CD4-positive, alpha-beta T cell treated with Interferon alpha-2 for 1 hour (primary cell): Measurements from ENCODE around the gene PIP4K2B.
A peak's percentile ranks its signal among the peaks of the same experiment; 100 is the strongest.
"Not testable (repeated sequence)": the region's sequence is repeated elsewhere in the genome, so short reads cannot be mapped to it uniquely, and the experiment has no call there.

Source experiments
- DNase-seq, 2 donors: peaks; one replicate each; pipeline ENCODE4 v3.0.0-alpha.2; 2020 to 2022

The PIP4K2B gene

GRCh38 chr17:38799501-38800236 lies at the start of gene PIP4K2B:
PIP4K2B (minus strand) TSS chr17:38799556; CDS start chr17:38799424, 132 bp downstream.
- DNase-seq: peak; percentile 91

GRCh38 chr17:38848557-38848891 lies 49.2 kb upstream of the PIP4K2B start:
- DNase-seq: no peak

- no peak for DNase-seq
Measured at GRCh38 chr17:38844261-38844757, 45.0 kb upstream of the PIP4K2B start.

GRCh38 chr17:38825762-38826247 lies 26.4 kb upstream of the PIP4K2B start:
- DNase-seq: no peak

GRCh38 chr17:38824899-38825761 lies 25.8 kb upstream of the PIP4K2B start, which contains the start of gene CWC25:
CWC25 (minus strand) TSS chr17:38825321; CDS start chr17:38825183, 138 bp downstream.
- DNase-seq: peak; percentile 96 to 98

GRCh38 chr17:38815576-38816193 lies 16.3 kb upstream of the PIP4K2B start:
- peak in 1 of 2 donors; percentile 39 for DNase-seq

GRCh38 chr17:38809828-38810227 lies 10.5 kb upstream of the PIP4K2B start:
- DNase-seq: no peak

GRCh38 chr17:38800237-38800760 lies 943 bp upstream of the PIP4K2B start:
- DNase-seq: no peak

GRCh38 chr17:38798614-38799500 lies 499 bp downstream of the PIP4K2B start:
- DNase-seq: peak in 1 of 2 donors; percentile 60

- DNase-seq: no peak
Measured at GRCh38 chr17:38797828-38798227, 1.5 kb downstream of the PIP4K2B start.

GRCh38 chr17:38797158-38797490 lies 2.2 kb downstream of the PIP4K2B start:
- no peak for DNase-seq

- no peak for DNase-seq
Measured at GRCh38 chr17:38796451-38797157, 2.8 kb downstream of the PIP4K2B start.

- DNase-seq: no peak
Measured at GRCh38 chr17:38794221-38794620, 5.1 kb downstream of the PIP4K2B start.

GRCh38 chr17:38791162-38791561 lies 8.2 kb downstream of the PIP4K2B start:
- DNase-seq: no peak

- not testable (repeated sequence) for DNase-seq
Measured at GRCh38 chr17:38790148-38790707, 9.1 kb downstream of the PIP4K2B start.

- no peak for DNase-seq
Measured at GRCh38 chr17:38789185-38789584, 10.2 kb downstream of the PIP4K2B start.

- not testable (repeated sequence) for DNase-seq
Measured at GRCh38 chr17:38787999-38788398, 11.4 kb downstream of the PIP4K2B start.

- DNase-seq: no peak
Measured at GRCh38 chr17:38786372-38786771, 13.0 kb downstream of the PIP4K2B start.

- no peak for DNase-seq
Measured at GRCh38 chr17:38783227-38783626, 16.1 kb downstream of the PIP4K2B start.

GRCh38 chr17:38779965-38780752 lies 19.2 kb downstream of the PIP4K2B start:
- DNase-seq: no peak
